Left cardiac atrium (tissue), 4 donors: Measurements from ENCODE around the gene CCDC28B. TPM values are rescaled to one million over a fixed set of nuclear protein-coding genes. Genes with fewer than 3 reads are reported as not detected.
A peak's percentile ranks its signal among the peaks of the same experiment; 100 is the strongest.
"Not testable (repeated sequence)": the region's sequence is repeated elsewhere in the genome, so short reads cannot be mapped to it uniquely, and the experiment has no call there.

ENCODE experiments used
- ATAC-seq, 2 donors: fragments of 200-7000 bp; cut with Tn5 transposase; one replicate each; pipeline ENCODE4 v1.9.1; 2020; ENCODE audit warnings: mild to moderate bottlenecking in 2 of 2, moderate library complexity in 2 of 2
- DNase-seq: peaks from one replicate; pipeline ENCODE4 v3.0.0-alpha.2; 2020
- intact Hi-C, 2 donors: fragments of 100-400 bp; cut with DNase I; formaldehyde crosslinking; loops; one replicate each; pipeline versions ENCODE4 v1.14.1 to v1.15.1; 2022 to 2023
- long read RNA-seq: library from polyadenylated mRNA; unstranded; transcript quantifications from one replicate; pipeline ENCODE4 v2.0.0, GENCODE V29; 2021
- total RNA-seq, 2 donors: library from RNA; stranded (reverse); fragmentation: NEBNext Ultra II Directional; extraction: Animal tissue kit (Norgen Biotek cat#: 25700); gene quantifications; one replicate each; pipeline ENCODE4 v1.2.1, GENCODE V29; 2021
- donor health status: DM: no; HTN: yes; CAD: no.
- donor health status: DM: no; HTN: yes; CAD: no; lungs with severe emphysema.
- donor health status: DM: yes; HTN: yes; CAD: no.
- donor health status: Dilated cardiomyopathy.

Gene CCDC28B
- total RNA-seq = 10 to 100 TPM in 1 of 2 donors, 1 to 10 TPM in 1; 7.5 to 13.8 TPM
- long read RNA-seq, partial matches to known transcripts = 1 of 1 reads
- long read RNA-seq, other reads (novel, unspliced or antisense) = 0 of 1 reads

DNA sequence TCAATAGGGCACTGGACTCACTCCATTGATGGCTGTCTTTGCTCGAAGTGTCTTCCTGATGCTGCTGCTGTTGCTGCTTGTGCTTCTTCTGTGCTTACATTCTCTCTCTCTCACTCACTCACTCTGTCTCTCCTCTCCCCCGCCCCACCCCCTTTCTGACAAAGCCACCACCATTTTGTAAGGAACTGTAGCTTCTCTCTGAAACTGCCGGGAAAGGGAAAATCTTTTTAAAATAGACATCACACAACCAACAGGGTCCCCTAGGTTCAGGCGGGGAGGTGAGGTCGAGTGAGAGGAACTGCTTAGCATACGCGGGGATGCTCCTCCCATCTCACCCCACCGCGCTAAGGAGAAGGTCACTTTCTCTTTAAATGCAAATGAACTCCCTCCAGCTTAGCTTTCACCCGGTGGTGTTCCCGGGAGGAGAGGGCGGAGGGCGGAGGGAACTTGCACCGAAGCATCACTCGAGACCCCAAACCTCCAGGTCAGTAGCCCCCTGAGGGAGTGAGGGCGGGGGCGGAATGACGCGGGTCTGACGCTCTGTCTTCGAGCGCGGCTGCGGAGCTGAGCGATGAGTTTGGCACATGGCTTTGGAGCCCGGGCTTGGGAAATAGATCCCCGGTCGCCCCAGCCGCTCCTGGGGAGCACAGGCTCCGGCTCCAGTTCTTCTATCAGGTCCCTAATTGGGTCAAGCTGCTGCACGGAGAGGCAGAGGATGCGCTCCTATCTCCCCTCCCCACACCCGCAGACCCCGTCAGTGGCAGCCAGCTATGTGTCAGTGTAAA is at the start of gene CCDC28B:
TSS of gene CCDC28B (plus strand) at position 370 of the 785 bp plus-strand sequence. CDS start 1,341 bp downstream, outside the sequence.
- DNase-seq (peak; percentile 86), ATAC-seq (peak; percentile 61 to 62)
- intact Hi-C loops = no loop called here

DNA sequence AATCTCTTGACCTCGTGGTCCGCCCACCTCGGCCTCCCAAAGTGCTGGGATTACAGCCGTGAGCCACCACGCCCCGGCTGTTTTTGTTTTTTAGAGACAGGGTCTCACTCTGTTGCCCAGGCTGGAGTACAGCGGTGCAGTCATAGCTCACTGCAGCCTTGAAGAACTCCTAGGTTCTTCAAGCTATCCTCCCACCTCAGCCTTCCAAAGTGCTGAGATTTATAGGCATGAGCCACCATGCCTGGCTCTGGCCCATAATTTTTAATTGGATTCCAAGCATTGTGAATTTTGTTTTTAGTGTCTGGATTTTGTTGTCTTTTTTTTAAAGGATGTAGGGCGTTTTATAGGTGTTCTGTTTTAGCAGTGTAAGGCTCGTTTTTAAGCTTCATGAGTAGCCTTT is 49.5 kb upstream of the CCDC28B start:
- DNase-seq (no peak), ATAC-seq (no peak)
- intact Hi-C loops = no loop called here

DNA sequence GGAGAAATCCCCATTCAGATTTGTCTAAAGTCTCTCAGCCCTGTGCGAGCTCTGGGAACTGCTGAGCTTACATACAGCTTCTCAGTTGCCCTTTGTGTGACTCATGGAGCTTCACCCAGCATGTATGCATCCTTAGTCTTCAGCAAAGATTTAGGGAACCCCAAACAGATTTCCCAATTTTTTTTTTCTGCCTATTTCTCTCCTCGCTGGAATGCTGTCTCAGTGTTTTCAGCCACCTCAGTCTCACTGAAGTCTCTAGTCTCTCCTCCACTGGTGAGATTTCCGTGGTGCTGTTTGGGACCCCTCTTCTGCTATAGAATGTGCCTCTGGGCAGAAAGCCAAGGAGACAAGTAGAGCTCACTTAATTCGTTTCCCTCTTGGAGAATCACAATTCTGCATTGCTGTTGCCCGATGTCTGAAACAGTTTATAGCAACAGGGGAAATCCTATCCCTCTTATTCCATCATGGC is 49.0 kb upstream of the CCDC28B start:
- ATAC-seq = peak; percentile 27 to 36
- intact Hi-C loops = no loop called here
- no peak for DNase-seq

DNA sequence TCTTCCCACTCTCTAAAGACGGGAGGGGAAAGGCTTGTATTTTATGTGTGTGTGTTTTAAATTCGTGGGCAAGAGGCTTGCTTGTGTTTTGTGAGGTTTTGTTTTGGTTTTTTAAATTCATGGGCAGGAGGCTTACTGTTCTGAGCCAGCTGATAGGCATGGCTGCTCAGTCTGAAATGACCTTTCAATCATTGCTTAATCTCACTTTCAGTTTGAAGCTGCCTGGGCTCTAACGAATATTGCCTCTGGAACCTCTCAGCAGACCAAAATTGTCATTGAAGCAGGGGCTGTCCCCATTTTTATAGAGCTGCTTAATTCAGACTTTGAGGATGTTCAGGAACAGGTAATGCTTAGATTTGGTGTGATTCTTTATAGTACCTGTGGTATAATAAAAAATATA is 41.2 kb upstream of the CCDC28B start:
- intact Hi-C loops = no loop called here
- no peak for DNase-seq
- no peak for ATAC-seq

DNA sequence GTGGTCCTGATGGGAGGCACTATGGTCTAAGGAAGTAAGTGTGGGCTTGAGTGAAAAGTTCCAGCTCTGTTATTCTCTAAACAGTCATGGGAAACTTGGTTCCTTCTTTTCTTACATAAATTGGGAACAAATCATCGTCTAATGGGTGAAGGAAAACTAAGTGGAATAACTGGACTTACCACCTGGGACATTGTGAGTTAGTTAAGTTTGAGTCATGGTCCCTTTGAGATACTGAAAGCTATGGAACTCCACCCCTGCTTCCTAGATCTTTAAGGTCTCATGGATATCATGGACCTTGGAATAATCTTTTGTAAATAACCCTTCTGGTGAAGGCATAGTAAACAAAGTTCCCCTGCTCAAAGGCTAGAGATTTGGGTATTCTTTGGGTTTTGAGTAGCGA is 37.0 kb upstream of the CCDC28B start:
- intact Hi-C loops = no loop called here
- ATAC-seq (no peak), DNase-seq (no peak)

DNA sequence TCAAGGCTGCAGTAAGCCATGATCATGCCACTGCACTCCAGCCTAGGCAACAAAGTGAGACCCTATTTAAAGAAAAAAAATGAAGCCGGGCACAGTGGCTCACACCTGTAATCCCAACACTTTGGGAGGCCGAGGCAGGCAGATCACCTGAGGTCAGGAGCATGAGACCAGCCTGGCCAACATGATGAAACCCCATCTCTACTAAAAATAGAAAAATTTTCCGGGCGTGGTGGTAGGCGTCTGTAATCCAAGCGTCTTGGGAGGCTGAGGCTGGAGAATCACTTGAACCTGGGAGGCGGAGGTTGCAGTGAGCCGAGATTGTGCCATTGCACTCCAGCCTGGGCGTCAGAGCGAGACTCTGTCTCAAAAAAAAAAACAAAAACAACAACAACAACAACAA is 34.8 kb upstream of the CCDC28B start:
- ATAC-seq, intact Hi-C loops, DNase-seq: not testable (repeated sequence)

DNA sequence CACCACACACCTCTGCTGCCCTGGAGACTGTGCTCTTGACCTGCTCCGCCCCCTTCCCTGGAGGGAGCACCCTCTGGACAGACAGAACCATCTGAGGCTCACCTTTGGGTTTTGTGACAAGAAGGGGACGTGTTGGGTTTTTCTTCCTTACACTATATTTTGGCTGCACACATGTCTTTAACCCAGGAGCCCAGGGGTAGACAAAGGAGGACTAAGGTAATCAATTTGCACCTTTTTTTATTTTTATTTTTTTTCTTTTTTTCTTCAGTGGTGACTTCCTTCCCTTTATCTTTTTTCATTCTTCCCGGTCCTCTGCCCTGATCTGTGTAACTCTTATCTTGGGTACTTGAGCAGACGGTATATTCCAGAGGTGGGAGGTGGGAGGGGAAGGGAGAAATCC is 29.4 kb upstream of the CCDC28B start:
- no peak for ATAC-seq
- intact Hi-C loops = no loop called here
- no peak for DNase-seq

DNA sequence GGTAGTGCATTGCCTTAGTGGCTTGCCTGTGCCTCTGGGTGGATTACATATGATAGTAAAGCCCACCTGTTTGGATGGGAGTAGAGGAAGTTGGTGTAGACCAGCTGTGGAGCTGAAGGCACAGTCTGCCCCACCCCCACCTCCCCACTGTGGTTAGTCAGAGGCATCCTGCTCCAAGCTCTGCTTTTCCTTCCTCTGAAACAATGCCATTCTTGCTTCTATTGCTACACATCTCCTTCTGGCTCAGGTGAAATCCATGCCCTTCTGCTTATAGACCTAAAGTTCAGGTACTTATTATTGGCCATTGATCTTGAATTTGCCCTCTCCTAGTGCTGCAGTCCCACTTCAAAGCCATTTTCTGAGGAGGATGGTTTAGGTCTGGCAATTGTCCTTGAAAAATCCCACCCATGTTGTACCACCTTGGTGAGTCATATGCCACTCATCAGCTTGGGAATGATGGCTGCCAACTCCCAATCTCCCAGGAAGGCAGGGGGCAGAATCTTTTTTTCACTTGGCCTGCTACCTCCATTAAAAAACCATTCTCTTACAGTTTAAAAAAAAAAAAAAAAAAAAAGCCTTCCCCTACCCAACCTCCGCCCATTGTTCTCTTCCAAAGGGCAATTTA is 27.7 kb upstream of the CCDC28B start:
- ATAC-seq (no peak), DNase-seq (no peak)
- intact Hi-C loops = no loop called here

DNA sequence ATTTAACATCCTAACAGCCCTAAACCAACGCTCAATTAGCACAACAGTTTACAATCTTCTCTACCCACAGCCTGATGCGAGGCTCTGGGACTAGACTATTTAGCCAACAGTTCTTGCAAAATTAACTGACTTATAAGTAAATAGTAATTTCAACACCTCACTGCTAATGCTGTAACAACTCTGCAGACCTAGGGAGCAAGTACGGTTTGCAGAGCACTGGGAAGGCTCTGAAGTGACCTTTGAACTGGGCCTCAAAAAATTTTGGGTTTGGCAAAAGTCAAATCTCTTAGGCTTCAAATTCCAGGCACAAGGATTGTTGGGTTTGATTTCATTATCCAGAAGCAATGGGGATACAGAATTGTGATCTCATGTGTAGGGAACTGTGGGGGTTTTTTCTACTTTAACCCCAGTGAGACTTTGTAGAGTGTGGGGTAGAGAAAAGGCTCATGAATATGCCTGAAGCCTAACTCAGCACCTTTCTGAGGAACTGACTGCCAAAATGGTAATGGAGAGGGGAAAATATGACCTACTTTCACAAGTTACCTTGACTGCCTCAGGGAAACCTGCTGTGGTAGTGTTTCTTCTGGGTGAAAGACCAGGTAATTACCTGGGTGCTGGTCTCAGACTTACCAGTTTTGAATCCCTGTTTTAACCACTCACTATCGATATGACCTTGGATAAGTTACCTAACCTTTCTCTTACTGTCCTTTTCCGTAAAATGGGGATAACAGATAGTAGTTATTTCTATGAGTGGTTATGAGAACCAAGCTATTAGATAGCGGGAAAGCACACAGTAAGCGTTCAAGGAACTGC is 21.8 kb upstream of the CCDC28B start:
- intact Hi-C loops = no loop called here
- no peak for DNase-seq
- ATAC-seq = peak in 1 of 2 donors; percentile 8

DNA sequence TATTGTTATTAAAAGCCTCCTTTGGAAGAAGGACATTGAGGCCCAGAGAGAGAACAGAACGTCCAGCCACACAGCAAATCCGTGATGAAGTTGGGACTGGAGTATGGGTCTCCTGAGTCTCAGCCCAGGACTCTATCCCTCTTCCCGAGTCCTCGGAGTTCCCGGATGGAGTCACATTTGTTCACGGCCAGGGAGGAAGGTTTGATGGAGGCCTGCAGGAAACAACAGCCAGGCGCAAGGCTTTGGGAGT is 21.3 kb upstream of the CCDC28B start:
- intact Hi-C loops = no loop called here
- ATAC-seq (peak; percentile 3 to 16), DNase-seq (no peak)

DNA sequence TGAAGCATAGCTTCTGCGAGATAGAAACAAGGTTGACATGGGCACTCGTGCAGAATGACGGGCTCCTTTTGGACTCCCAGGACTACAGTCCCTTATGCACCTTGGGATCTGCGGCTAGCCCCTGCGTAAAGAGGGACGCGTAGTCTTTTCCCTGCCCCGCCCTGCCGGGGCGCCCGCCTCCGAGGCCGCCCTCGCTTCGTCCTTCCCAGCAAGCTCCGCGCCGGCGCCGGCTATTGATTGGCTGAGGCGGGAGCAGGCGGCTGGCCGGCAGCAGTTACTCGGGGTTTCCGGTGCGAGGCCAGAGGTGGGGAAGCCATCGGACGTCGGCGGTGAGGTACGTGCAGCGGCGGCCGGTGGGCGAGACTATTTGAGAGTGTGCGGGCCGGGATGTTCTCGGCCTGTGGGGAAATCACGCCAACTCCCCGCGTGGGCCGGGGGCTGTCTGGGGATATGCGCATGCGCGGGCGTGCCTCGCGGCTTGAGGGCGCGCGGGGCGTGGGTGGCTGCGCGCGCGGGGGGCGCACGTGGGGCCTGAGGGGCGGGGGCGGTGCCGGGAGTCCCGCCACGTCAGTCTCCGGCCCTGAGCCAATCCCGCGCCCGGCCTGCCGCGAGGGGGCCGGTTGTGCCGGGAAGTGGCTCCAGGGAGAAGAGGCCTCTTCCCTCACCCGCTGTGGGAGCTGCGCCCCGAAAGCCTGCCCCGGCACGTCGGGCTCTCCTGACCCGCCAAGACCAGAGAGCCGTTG is 20.8 kb upstream of the CCDC28B start, which contains the start of gene TXLNA:
TSS of gene TXLNA (plus strand) at position 233 of the 743 bp plus-strand sequence. CDS start 671 bp downstream, outside the sequence.
- intact Hi-C loops = no loop called here
- ATAC-seq (peak; percentile 95), DNase-seq (peak; percentile 96)

DNA sequence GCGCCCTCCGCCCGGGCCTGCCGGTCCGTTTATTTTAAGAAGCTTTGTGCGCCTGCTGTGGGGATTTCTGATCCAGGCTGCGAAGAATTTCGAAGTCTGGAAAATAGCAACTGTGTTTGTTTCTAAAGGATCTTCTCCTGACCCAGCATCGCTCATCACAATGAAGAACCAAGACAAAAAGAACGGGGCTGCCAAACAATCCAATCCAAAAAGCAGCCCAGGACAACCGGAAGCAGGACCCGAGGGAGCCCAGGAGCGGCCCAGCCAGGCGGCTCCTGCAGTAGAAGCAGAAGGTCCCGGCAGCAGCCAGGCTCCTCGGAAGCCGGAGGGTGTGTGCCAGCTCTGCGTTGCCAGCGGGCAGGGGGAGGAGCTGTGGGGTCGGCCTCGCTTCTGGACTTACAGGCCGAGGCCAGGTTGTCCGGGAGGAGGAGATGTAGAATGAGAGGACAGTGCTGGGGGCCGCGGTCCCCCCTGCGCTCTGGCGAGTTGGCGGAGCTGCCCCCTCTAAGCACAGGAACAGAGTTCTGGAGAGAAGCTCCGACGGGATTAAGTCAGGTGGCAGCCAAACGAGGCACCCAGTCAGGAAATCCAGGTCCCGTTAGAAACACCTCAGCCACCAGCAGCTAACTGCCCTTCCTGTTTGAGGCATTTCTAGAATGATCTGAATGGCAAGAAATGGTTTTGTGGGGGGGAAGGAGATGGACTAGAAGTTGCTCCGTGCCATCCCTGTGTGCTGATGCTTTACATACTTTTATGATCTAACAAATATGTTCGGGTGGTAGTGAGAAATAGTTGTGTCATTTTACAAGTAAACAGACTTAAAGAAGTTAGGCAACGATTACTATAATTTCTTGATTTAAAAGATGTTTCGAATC is 20.0 kb upstream of the CCDC28B start:
- DNase-seq (peak; percentile 72), ATAC-seq (peak; percentile 54 to 69)
- intact Hi-C loops = no loop called here

DNA sequence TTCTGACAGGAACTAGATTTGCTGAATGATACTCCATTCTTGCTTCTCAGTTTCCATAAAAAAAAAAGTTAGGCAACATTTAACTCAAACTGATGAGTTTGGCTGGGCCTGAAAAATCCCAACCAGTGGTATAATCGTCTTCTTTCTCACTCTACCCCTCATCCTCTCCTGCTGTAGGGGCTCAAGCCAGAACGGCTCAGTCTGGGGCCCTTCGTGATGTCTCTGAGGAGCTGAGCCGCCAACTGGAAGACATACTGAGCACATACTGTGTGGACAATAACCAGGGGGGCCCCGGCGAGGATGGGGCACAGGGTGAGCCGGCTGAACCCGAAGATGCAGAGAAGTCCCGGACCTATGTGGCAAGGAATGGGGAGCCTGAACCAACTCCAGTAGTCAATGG is 19.3 kb upstream of the CCDC28B start:
- DNase-seq (no peak), ATAC-seq (no peak)
- intact Hi-C loops = no loop called here

DNA sequence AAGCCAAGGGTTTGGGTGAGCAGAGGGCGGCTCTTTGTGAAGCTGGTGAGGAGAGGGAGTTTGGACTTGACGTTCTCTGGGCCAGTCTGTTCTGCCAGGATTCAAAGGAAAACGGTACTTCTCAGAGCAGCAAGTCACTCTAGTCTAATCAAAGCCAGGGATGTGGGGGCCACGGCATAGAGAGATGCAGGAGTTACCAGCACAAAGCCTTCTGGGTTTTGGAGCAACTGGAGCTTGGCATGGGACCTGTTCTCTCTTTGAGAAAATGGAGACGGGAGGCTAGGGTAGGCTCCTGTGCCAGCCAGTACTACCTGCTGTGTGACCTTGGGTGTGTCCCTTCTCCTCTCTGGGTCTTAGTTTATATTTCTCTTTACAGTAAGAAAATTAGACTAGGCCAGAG is 18.8 kb upstream of the CCDC28B start:
- intact Hi-C loops = no loop called here
- DNase-seq (no peak), ATAC-seq (no peak)

DNA sequence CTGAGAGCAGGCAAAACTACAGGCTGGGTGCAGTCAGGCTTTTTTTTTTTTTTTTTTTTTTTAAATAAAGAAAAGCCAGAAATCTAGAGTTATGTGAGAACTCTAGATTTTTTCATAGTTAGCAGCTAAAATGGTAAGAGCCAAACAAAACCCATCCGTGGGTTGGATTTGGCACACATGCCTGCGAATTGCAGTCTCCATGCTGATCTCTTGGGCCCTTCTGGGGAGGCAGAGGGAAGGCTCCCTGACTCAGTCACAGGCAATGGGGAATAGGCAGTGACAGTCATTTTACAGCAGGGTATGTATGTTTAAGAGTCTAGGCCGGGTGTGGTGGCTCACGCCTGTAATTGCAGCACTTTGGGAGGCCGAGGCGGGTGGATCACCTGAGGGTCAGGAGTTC is 18.3 kb upstream of the CCDC28B start:
- DNase-seq (no peak), ATAC-seq (no peak)
- intact Hi-C loops = no loop called here

DNA sequence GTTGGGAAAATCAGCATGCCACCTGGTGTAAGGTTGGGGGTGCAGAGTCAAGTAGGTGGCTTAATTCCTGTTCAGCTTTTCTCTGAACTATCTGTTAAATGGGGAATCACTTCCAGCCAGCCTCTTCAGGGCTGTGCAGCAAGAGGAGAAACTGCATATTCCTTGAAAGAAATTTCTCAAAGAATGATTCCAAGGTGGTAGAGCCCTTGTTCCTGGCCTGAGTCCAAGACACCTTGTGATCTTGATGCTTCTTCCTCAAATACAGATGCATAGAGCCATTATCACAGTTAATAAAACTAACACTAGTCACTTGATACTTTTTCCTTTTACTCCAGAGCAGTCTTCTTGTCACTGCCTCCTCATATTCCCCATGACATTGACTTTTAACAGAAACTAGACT is 15.7 kb upstream of the CCDC28B start:
- ATAC-seq (no peak), DNase-seq (no peak)
- intact Hi-C loops = no loop called here

DNA sequence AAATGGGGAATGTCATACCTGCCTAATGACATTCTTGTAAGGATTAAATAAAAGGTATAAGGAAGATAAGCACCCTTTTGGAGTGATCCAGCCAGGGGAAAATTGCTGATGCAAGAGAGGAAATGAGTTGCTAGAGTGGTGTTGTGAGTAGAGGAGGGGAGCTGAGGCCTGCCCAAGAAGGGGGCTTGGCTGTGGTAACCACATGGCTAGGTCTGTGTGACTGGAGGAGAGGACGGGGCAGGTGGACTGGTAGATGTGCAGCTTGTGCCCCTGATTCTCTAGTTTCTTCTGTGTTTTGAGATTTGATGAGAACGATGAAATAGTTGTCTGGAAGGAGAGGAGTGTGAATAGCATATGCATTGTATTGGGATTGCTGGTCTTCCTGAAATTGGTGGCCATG is 14.3 kb upstream of the CCDC28B start:
- intact Hi-C loops = no loop called here
- ATAC-seq = no peak
- DNase-seq = no peak

DNA sequence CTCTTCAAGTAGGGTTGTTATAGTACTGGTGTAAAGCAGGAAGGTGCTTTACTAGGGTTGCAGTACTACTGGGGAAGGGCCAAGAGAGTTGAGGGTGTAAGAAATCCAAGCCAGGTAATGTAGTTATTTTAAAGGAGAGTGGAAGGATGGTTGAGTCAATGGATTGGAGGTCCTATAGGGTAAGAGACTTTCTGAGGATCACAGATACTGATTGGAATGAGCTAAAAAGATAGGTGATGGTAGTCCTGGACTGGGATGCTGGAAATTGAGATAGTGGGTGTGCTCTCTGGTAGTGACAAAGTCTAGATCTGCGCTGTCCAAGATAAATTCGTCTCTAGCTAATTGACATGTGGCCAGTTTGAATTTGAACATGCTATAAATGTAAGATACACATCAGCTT is 13.9 kb upstream of the CCDC28B start:
- ATAC-seq (no peak), DNase-seq (no peak)
- intact Hi-C loops = no loop called here
